ENCODE measurements around the gene TEX2. TPM values are rescaled to one million over a fixed set of nuclear protein-coding genes. Genes with fewer than 3 reads are reported as not detected.

TEX2 gene
- polyA plus RNA-seq, 1 of the 3 experiments (the other 2 are of a cell fraction), result 24.0 TPM

GRCh38 chr17:64107500-64108236 is 155.4 kb downstream of the TEX2 start:
- no peaks in the 10 kb centered on the region for H3K9me2 ChIP-seq

GRCh38 chr17:64106918-64107317 is 156.1 kb downstream of the TEX2 start:
- Histone ChIP-seq H3K9me3 (no peaks in the 10 kb centered on the region), H3K36me3 (replicated peaks in 1 of 2; ENCODE audit: control insufficient read depth in 1 of 2, insufficient read depth in 2 of 2, low read length in 1 of 2) (no peaks in the 10 kb centered on the region), H2AFZ (ENCODE audit: low read depth) (no peak overlapping the region), H3K27me3 (ENCODE audit: insufficient read depth) (no peaks in the 10 kb centered on the region), H3K4me2 (no peak overlapping the region), H4K20me1 (ENCODE audit: insufficient read depth) (no peaks in the 10 kb centered on the region), H3K9me2 (no peaks in the 10 kb centered on the region), H3F3A (replicated peaks; ENCODE audit: insufficient read depth) (no peaks in the 10 kb centered on the region), H3K4me1 (ENCODE audit: control insufficient read depth in 1 of 2, insufficient read depth in 2 of 2, low read depth in 1 of 2, low read length in 1 of 2) (no peaks in the 10 kb centered on the region), H3K27ac (ENCODE audit: low read depth in 2 of 2, low read length in 1 of 2) (no peak overlapping the region), H3K9ac (no peak overlapping the region), H3K79me2 (ENCODE audit: insufficient read depth) (no peaks in the 10 kb centered on the region), H3K4me3 (ENCODE audit: low read depth in 2 of 2, low read length in 1 of 2) (no peak overlapping the region)
- TF ChIP-seq FOXJ3 (CRISPR knock-in tag; IDR thresholded peaks at IDR 0.05) (no peak), JUND (IDR thresholded peaks at IDR 0.05) (no peak), GATA2 (CRISPR knock-in tag; IDR thresholded peaks at IDR 0.05) (no peak), TAF1 (IDR thresholded peaks at IDR 0.05; ENCODE audit: borderline replicate concordance, low read depth, low read length) (no peak), MXI1 (IDR thresholded peaks at IDR 0.05; ENCODE audit: low read depth, low read length) (no peak), CHD2 (IDR thresholded peaks at IDR 0.05; ENCODE audit: low read length, partially characterized antibody) (no peak), YY1 (IDR thresholded peaks at IDR 0.05; ENCODE audit: low read depth) (no peak), REST (IDR thresholded peaks at IDR 0.05; ENCODE audit: low read depth, low read length) (no peak), NRF1 (IDR thresholded peaks at IDR 0.05; ENCODE audit: low read depth, low read length) (no peak), TEAD4 (IDR thresholded peaks at IDR 0.05; ENCODE audit: borderline replicate concordance, insufficient read depth) (no peak)
- POLR2A ChIA-PET, result interaction anchor here (0.6 kb wide), 1 partner anchor 23 kb away, joined by 3 read pairs; no protein-coding TSS in a partner anchor
- 98% methylated on average over 3 of the region's 3 CpGs for WGBS (ENCODE audit: low lambda C conversion rate)
- no peak for DNase-seq
- CTCF ChIA-PET, result no interaction called here

More at GRCh38 chr17:64107500-64108236, 155.4 kb downstream of the TEX2 start:
- Histone ChIP-seq H3F3A (replicated peaks; ENCODE audit: insufficient read depth) (no peaks in the 10 kb centered on the region), H3K27me3 (ENCODE audit: insufficient read depth) (no peaks in the 10 kb centered on the region), H3K79me2 (ENCODE audit: insufficient read depth) (no peaks in the 10 kb centered on the region), H3K9me3 (no peaks in the 10 kb centered on the region), H3K4me3 (ENCODE audit: low read depth in 2 of 2, low read length in 1 of 2) (no peak overlapping the region), H2AFZ (ENCODE audit: low read depth) (no peak overlapping the region), H3K4me2 (no peak overlapping the region), H3K9ac (no peak overlapping the region), H4K20me1 (ENCODE audit: insufficient read depth) (no peaks in the 10 kb centered on the region), H3K27ac (ENCODE audit: low read depth in 2 of 2, low read length in 1 of 2) (no peak overlapping the region), H3K36me3 (replicated peaks in 1 of 2; ENCODE audit: control insufficient read depth in 1 of 2, insufficient read depth in 2 of 2, low read length in 1 of 2) (no peaks in the 10 kb centered on the region), H3K4me1 (ENCODE audit: control insufficient read depth in 1 of 2, insufficient read depth in 2 of 2, low read depth in 1 of 2, low read length in 1 of 2) (no peaks in the 10 kb centered on the region)
- no peak for DNase-seq
- TF ChIP-seq TAF1 (IDR thresholded peaks at IDR 0.05; ENCODE audit: borderline replicate concordance, low read depth, low read length) (no peak), NFIC (IDR thresholded peaks at IDR 0.05; ENCODE audit: borderline replicate concordance) (no peak), TCF12 (IDR thresholded peaks at IDR 0.05) (no peak), GATA2 (CRISPR knock-in tag; IDR thresholded peaks at IDR 0.05) (no peak), MEF2A (IDR thresholded peaks at IDR 0.05; ENCODE audit: borderline replicate concordance, low read depth) (no peak)
- ChIA-PET CTCF (interaction anchor here (0.8 to 0.9 kb wide), 2 partner anchors 27 to 82 kb away, joined by 3 read pairs; no protein-coding TSS in a partner anchor), POLR2A (no interaction called here)
- whole genome bisulfite sequencing (ENCODE audit: low lambda C conversion rate), result 87% methylated on average over 5 of the region's 5 CpGs
